Measurements from ENCODE around the gene NIPAL1. TPM values are rescaled to one million over a fixed set of nuclear protein-coding genes. Genes with fewer than 3 reads are reported as not detected.

NIPAL1 gene
- total RNA-seq (ENCODE audit: unreplicated experiment): 0.83 TPM
- long read RNA-seq: 0 reads

DNA sequence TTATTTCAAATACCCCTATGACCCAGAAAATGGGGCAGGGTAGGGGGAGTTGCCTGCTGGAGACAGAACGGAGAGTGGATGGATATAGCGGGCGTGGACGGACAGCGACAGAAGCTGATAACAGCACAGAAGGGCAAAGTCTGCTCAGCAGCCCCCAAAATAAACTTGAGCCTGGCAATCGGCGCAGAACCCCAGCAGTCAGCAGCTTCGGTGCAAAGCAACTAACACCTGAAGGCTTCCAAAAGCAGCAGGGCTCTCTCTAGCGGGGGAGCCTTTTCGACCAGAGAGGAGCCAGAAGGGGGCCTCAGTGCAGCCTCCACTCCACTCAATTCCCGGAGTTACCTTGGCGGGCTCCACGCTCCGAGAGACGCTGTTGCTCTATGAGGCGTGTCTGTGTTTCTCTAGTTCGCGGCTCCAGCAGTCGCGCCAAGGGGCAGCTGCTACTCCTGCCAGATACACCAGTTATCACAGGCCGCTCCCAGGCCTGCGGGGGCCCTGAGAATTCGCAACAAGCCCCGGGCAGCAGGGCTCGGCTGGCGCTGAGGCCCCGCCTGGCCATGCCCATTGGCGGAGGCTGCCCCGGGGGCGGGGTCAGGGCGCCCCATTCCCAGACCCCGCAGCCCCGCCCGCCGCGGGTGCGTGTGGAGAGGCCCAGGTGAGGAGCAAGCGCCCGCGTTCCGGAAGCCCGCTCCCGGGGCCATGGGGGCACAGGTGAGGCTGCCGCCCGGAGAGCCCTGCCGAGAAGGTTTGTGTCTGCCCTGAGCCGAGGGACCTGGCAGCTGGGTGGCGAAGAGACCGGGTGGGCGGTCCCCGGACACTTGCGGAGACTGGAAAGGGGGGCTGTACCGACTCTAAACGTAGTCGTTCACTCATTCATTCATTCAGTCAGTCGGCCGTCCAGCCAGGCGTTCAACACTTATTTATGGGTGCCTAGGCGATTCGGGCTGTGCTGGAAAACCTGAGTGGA, at the start of gene NIPAL1, which contains the start of gene CNGA1:
Gene NIPAL1, plus strand, starts transcription at position 632 of the 967 bp plus-strand sequence. Its CDS starts 68 bp downstream, at position 700.
Gene CNGA1, minus strand, starts transcription at position 541 of the 967 bp plus-strand sequence. CDS start 63,992 bp downstream, outside the sequence.
- TF ChIP-seq, protein P1, sequence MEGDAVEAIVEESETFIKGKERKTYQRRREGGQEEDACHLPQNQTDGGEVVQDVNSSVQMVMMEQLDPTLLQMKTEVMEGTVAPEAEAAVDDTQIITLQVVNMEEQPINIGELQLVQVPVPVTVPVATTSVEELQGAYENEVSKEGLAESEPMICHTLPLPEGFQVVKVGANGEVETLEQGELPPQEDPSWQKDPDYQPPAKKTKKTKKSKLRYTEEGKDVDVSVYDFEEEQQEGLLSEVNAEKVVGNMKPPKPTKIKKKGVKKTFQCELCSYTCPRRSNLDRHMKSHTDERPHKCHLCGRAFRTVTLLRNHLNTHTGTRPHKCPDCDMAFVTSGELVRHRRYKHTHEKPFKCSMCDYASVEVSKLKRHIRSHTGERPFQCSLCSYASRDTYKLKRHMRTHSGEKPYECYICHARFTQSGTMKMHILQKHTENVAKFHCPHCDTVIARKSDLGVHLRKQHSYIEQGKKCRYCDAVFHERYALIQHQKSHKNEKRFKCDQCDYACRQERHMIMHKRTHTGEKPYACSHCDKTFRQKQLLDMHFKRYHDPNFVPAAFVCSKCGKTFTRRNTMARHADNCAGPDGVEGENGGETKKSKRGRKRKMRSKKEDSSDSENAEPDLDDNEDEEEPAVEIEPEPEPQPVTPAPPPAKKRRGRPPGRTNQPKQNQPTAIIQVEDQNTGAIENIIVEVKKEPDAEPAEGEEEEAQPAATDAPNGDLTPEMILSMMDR (IDR thresholded peaks at IDR 0.05; ENCODE audit: partially characterized antibody, unreplicated experiment): no peak
- H3K27me3 Mint-ChIP-seq (ENCODE audit: unreplicated experiment): peaks cover 3% of the 10 kb centered on the region

DNA sequence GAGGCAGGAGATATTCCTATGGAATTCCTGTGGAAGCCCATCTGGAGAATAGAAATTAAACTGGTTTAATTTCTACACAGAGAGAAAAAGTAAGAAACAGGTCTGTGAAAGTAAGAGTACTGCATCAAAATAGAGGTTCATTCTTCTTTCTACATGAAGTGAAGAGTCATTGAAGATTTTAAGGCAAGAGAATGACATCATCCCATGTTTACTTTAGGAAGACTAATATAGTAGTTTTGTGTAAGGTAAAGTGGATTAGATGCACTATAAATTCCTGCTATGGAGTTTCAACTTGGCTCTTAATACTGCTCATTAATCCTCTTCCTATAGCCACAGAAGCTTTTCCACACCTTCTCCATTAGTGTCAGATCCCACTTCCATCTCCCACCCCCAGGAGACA, 47.7 kb upstream of the NIPAL1 start:
- TF ChIP-seq, protein P1 (IDR thresholded peaks at IDR 0.05; ENCODE audit: partially characterized antibody, unreplicated experiment): no peak
- Mint-ChIP-seq H3K36me3 (ENCODE audit: unreplicated experiment) (no peaks in the 10 kb centered on the region), H3K4me3 (ENCODE audit: unreplicated experiment) (no peak overlapping the region)

More for the DNA sequence above, at the start of gene NIPAL1, which contains the start of gene CNGA1:
- no peaks in the 10 kb centered on the region for H3K36me3 Mint-ChIP-seq (ENCODE audit: unreplicated experiment)
- peak; percentile 81 for DNase-seq
- H3K4me1 Mint-ChIP-seq (ENCODE audit: low read depth, unreplicated experiment): peaks cover 2% of the 10 kb centered on the region
- no peak within 1 kb of the TSS for H3K27ac Mint-ChIP-seq (ENCODE audit: unreplicated experiment)
- H3K9me3 Mint-ChIP-seq (ENCODE audit: unreplicated experiment): peaks cover 6% of the 10 kb centered on the region
- H3K4me3 Mint-ChIP-seq (ENCODE audit: unreplicated experiment): peak within 1 kb of the TSS; percentile 87

DNA sequence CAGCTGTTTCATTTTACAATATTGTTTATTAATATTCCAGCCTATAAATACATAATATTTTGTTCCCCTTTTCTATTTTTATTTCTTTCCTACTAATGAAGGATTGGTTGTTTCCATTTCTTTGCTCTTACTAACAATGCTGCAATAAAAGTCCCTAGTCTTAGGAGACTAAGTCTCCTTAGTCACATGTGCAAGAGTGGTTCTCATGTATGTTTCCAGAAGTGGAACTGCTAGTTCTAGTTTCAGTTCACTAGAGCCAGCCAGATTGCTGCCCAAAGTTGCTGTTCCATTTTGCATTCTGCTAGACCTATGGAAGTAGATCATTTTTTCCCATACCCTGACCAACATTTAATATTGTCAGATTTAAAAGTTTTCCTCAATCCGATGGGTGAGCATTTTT, 44.4 kb upstream of the NIPAL1 start:
- TF ChIP-seq, protein P1 (IDR thresholded peaks at IDR 0.05; ENCODE audit: partially characterized antibody, unreplicated experiment): no peak

More for the DNA sequence above, 47.7 kb upstream of the NIPAL1 start:
- no peak for DNase-seq
- no peaks in the 10 kb centered on the region for H3K27me3 Mint-ChIP-seq (ENCODE audit: unreplicated experiment)
- no peak overlapping the region for H3K27ac Mint-ChIP-seq (ENCODE audit: unreplicated experiment)
- H3K4me1 Mint-ChIP-seq (ENCODE audit: low read depth, unreplicated experiment): no peaks in the 10 kb centered on the region
- H3K9me3 Mint-ChIP-seq (ENCODE audit: unreplicated experiment): no peaks in the 10 kb centered on the region

DNA sequence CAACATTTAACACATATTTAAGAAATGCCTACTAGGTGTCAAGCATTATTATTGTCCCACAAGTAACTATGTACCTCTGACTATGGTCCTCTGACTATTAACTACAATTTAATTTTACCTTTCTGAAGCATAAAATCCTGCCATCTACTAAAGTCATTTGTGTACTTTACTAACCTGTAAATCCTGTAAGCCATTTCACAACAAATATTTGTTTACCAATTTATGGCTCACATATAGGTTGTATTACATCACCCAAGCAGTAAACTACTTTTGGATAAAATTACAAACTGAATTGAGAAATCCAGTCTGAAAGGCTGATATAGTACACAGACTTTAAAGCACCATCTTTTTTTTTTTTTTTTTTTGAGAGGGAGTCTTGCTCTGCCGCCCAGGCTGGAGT, 43.9 kb upstream of the NIPAL1 start:
- TF ChIP-seq, protein P1 (IDR thresholded peaks at IDR 0.05; ENCODE audit: partially characterized antibody, unreplicated experiment): no peak
- Mint-ChIP-seq H3K4me1 (ENCODE audit: low read depth, unreplicated experiment) (no peaks in the 10 kb centered on the region), H3K27ac (ENCODE audit: unreplicated experiment) (no peak overlapping the region), H3K9me3 (ENCODE audit: unreplicated experiment) (no peaks in the 10 kb centered on the region), H3K27me3 (ENCODE audit: unreplicated experiment) (no peaks in the 10 kb centered on the region), H3K36me3 (ENCODE audit: unreplicated experiment) (no peaks in the 10 kb centered on the region), H3K4me3 (ENCODE audit: unreplicated experiment) (no peak overlapping the region)
- no peak for DNase-seq

More for the DNA sequence above, 44.4 kb upstream of the NIPAL1 start:
- Mint-ChIP-seq H3K4me3 (ENCODE audit: unreplicated experiment) (no peak overlapping the region), H3K4me1 (ENCODE audit: low read depth, unreplicated experiment) (no peaks in the 10 kb centered on the region), H3K27me3 (ENCODE audit: unreplicated experiment) (no peaks in the 10 kb centered on the region), H3K36me3 (ENCODE audit: unreplicated experiment) (no peaks in the 10 kb centered on the region), H3K27ac (ENCODE audit: unreplicated experiment) (no peak overlapping the region), H3K9me3 (ENCODE audit: unreplicated experiment) (no peaks in the 10 kb centered on the region)
- no peak for DNase-seq

DNA sequence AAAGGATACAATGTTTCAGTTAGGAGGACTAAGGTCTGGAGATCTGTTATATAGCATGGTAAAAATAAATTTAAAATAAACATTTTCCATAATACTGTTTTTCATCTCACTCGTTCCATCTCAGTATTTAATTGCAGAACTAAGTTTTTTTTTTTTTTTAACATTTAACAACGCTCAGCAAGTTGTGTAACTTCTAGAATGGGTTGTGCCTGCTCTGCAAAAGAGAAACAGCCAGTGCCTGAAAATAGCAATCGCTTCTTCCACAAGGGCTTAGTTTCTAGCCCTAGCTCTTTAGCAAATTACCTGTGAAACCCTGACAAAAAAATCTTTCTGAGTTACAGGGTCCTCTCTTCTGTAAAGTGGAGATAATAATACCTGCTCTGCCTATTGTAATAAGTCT, 42.0 kb upstream of the NIPAL1 start:
- H3K9me3 Mint-ChIP-seq (ENCODE audit: unreplicated experiment): no peaks in the 10 kb centered on the region
- H3K4me3 Mint-ChIP-seq (ENCODE audit: unreplicated experiment): no peak overlapping the region
- H3K27me3 Mint-ChIP-seq (ENCODE audit: unreplicated experiment): no peaks in the 10 kb centered on the region
- H3K36me3 Mint-ChIP-seq (ENCODE audit: unreplicated experiment): no peaks in the 10 kb centered on the region
- TF ChIP-seq, protein P1 (IDR thresholded peaks at IDR 0.05; ENCODE audit: partially characterized antibody, unreplicated experiment): no peak
- H3K4me1 Mint-ChIP-seq (ENCODE audit: low read depth, unreplicated experiment): no peaks in the 10 kb centered on the region
- H3K27ac Mint-ChIP-seq (ENCODE audit: unreplicated experiment): no peak overlapping the region
- no peak for DNase-seq

All from glutamatergic neuron (in vitro differentiated cells).